GM12891 (cell line): Measurements from ENCODE around the gene ZNF70.

Experiments
- POLR2A ChIP-seq: IDR thresholded peaks from 2 replicates; pipeline ENCODE4 v1.6.1; 2011; ENCODE audit warnings: low read depth, low read length, control low read depth
- POU2F2 ChIP-seq: IDR thresholded peaks from 2 replicates; pipeline ENCODE4 v1.6.1; 2011; ENCODE audit warnings: low read depth, mild to moderate bottlenecking, control low read depth, low read length, moderate library complexity
- TAF1 ChIP-seq: IDR thresholded peaks from 2 replicates; pipeline ENCODE4 v1.6.1; 2011; ENCODE audit warnings: low read depth, low read length, control low read depth

DNA sequence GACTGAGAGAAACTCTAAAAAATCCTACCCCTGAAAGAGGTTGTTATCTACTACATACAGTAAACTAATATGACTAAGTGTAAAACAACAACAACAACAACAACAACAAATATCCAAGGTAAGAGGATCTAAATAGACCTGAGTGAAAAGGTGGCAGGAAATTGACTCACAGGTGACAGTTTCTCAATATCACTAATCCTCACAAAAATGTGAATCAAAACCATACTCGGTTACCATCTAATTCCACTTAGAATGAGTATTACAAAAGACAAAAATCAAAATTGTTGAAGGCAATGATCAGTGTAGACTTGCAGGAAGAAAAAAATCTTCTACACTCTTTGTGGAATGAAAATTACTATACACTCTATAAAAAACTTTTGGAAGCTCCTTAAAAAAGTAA lies 42.6 kb downstream of the ZNF70 start:
- no peak for TF ChIP-seq POLR2A
- TF ChIP-seq TAF1: no peak
- TF ChIP-seq POU2F2: no peak
